ENCODE data around the gene AMOTL2.

The AMOTL2 gene

GRCh38 chr3:134374105-134374790 lies at the start of gene AMOTL2:
Gene AMOTL2 (minus strand): TSS chr3:134374447. CDS start chr3:134371433, 3,014 bp downstream.
- DNase-seq: peak; percentile 81
- in situ Hi-C loops (cut with MboI; ENCODE audit: low pct_unique_long_range_greater_than_20kb, low sequenced_read_pairs): no loop called here

GRCh38 chr3:134423153-134423552 lies 48.9 kb upstream of the AMOTL2 start:
- in situ Hi-C loops (cut with MboI; ENCODE audit: low pct_unique_long_range_greater_than_20kb, low sequenced_read_pairs): no loop called here
- no peak for DNase-seq

- DNase-seq: no peak
- in situ Hi-C loops (cut with MboI; ENCODE audit: low pct_unique_long_range_greater_than_20kb, low sequenced_read_pairs): no loop called here
These were observed 45.7 kb upstream of the AMOTL2 start for GRCh38 chr3:134419960-134420321.

GRCh38 chr3:134419214-134419959 lies 45.1 kb upstream of the AMOTL2 start:
- DNase-seq: no peak
- in situ Hi-C loops (cut with MboI; ENCODE audit: low pct_unique_long_range_greater_than_20kb, low sequenced_read_pairs): no loop called here

GRCh38 chr3:134409041-134409440 lies 34.8 kb upstream of the AMOTL2 start:
- no peak for DNase-seq

GRCh38 chr3:134407239-134407625 lies 33.0 kb upstream of the AMOTL2 start:
- in situ Hi-C loops (cut with MboI; ENCODE audit: low pct_unique_long_range_greater_than_20kb, low sequenced_read_pairs): no loop called here
- no peak for DNase-seq

More at GRCh38 chr3:134409041-134409440, 34.8 kb upstream of the AMOTL2 start:
- in situ Hi-C loops (cut with MboI; ENCODE audit: low pct_unique_long_range_greater_than_20kb, low sequenced_read_pairs): no loop called here

GRCh38 chr3:134406331-134407238 lies 32.3 kb upstream of the AMOTL2 start:
- in situ Hi-C loops (cut with MboI; ENCODE audit: low pct_unique_long_range_greater_than_20kb, low sequenced_read_pairs): no loop called here
- peak; percentile 7 for DNase-seq

- in situ Hi-C loops (cut with MboI; ENCODE audit: low pct_unique_long_range_greater_than_20kb, low sequenced_read_pairs): no loop called here
- DNase-seq: no peak
These were observed 30.2 kb upstream of the AMOTL2 start for GRCh38 chr3:134404366-134404885.

- no peak for DNase-seq
- in situ Hi-C loops (cut with MboI; ENCODE audit: low pct_unique_long_range_greater_than_20kb, low sequenced_read_pairs): no loop called here
These were observed 23.5 kb upstream of the AMOTL2 start for GRCh38 chr3:134397755-134398154.

GRCh38 chr3:134395103-134395502 lies 20.9 kb upstream of the AMOTL2 start:
- in situ Hi-C loops (cut with MboI; ENCODE audit: low pct_unique_long_range_greater_than_20kb, low sequenced_read_pairs): no loop called here
- no peak for DNase-seq

- no peak for DNase-seq
- in situ Hi-C loops (cut with MboI; ENCODE audit: low pct_unique_long_range_greater_than_20kb, low sequenced_read_pairs): no loop called here
These were observed 20.1 kb upstream of the AMOTL2 start for GRCh38 chr3:134394380-134394779.

- in situ Hi-C loops (cut with MboI; ENCODE audit: low pct_unique_long_range_greater_than_20kb, low sequenced_read_pairs): no loop called here
- DNase-seq: no peak
These were observed 18.8 kb upstream of the AMOTL2 start for GRCh38 chr3:134393074-134393473.

GRCh38 chr3:134392336-134392983 lies 18.2 kb upstream of the AMOTL2 start:
- DNase-seq: no peak
- in situ Hi-C loops (cut with MboI; ENCODE audit: low pct_unique_long_range_greater_than_20kb, low sequenced_read_pairs): no loop called here

GRCh38 chr3:134389865-134390264 lies 15.6 kb upstream of the AMOTL2 start:
- in situ Hi-C loops (cut with MboI; ENCODE audit: low pct_unique_long_range_greater_than_20kb, low sequenced_read_pairs): no loop called here

GRCh38 chr3:134388788-134389485 lies 14.7 kb upstream of the AMOTL2 start:
- no peak for DNase-seq
- in situ Hi-C loops (cut with MboI; ENCODE audit: low pct_unique_long_range_greater_than_20kb, low sequenced_read_pairs): no loop called here

More at GRCh38 chr3:134389865-134390264, 15.6 kb upstream of the AMOTL2 start:
- no peak for DNase-seq

GRCh38 chr3:134388292-134388691 lies 14.0 kb upstream of the AMOTL2 start:
- in situ Hi-C loops (cut with MboI; ENCODE audit: low pct_unique_long_range_greater_than_20kb, low sequenced_read_pairs): no loop called here
- no peak for DNase-seq

- no peak for DNase-seq
- in situ Hi-C loops (cut with MboI; ENCODE audit: low pct_unique_long_range_greater_than_20kb, low sequenced_read_pairs): no loop called here
These were observed 13.0 kb upstream of the AMOTL2 start for GRCh38 chr3:134387293-134387692.

GRCh38 chr3:134384963-134385362 lies 10.7 kb upstream of the AMOTL2 start:
- in situ Hi-C loops (cut with MboI; ENCODE audit: low pct_unique_long_range_greater_than_20kb, low sequenced_read_pairs): no loop called here
- DNase-seq: no peak

Measured in KBM-7 (cell line).